OCI-LY1 (cell line): ENCODE data around the gene CUBN.

Experiments used
- H2AFZ ChIP-seq: fragments of 200-600 bp; sonication (generic), shearing (Covaris generic); 2 replicates; pipeline ENCODE4 v1.6.0; 2014; ENCODE audit warnings: antibody characterized with exemption, mild to moderate bottlenecking, low read length
- H3F3A ChIP-seq: fragments of 200-600 bp; sonication (generic), shearing (Covaris generic); 2 replicates; pipeline ENCODE4 v1.6.0; 2014; ENCODE audit warnings: mild to moderate bottlenecking, antibody characterized with exemption, low read length, moderate library complexity; ENCODE audit not compliant: insufficient read depth
- H3K27ac ChIP-seq: fragments of 200-600 bp; sonication (generic); 2 replicates; pipeline ENCODE4 v1.5.1; 2014; ENCODE audit warnings: low read length, mixed run types, mild to moderate bottlenecking, low read depth; ENCODE audit not compliant: poor library complexity, severe bottlenecking
- H3K27me3 ChIP-seq: fragments of 200-600 bp; sonication (generic); 2 replicates; pipeline ENCODE4 v1.6.0; 2014; ENCODE audit warnings: antibody characterized with exemption, mild to moderate bottlenecking, low read length, moderate library complexity; ENCODE audit not compliant: insufficient read depth
- H3K36me3 ChIP-seq: fragments of 200-600 bp; sonication (generic); 2 replicates; pipeline ENCODE4 v1.6.1; 2014; ENCODE audit warnings: mild to moderate bottlenecking, antibody characterized with exemption, low read length, moderate library complexity, mixed read lengths; ENCODE audit not compliant: insufficient read depth
- H3K4me1 ChIP-seq: fragments of 200-600 bp; sonication (generic); 2 replicates; pipeline ENCODE4 v1.5.1; 2014; ENCODE audit warnings: mild to moderate bottlenecking, low read length, moderate library complexity; ENCODE audit not compliant: insufficient read depth, severe bottlenecking
- H3K4me2 ChIP-seq: fragments of 200-600 bp; sonication (generic), shearing (Covaris generic); 2 replicates; pipeline ENCODE4 v1.6.1; 2014; ENCODE audit warnings: low read length
- H3K4me3 ChIP-seq: fragments of 200-600 bp; sonication (generic); 2 replicates; pipeline ENCODE4 v1.5.1; 2014; ENCODE audit warnings: low read length, low read depth, mild to moderate bottlenecking, mixed read lengths; ENCODE audit not compliant: poor library complexity, severe bottlenecking
- H3K79me2 ChIP-seq: fragments of 200-600 bp; shearing (Covaris generic); 2 replicates; pipeline ENCODE4 v1.6.1; 2016; ENCODE audit warnings: mixed run types, low read length, mixed read lengths; ENCODE audit not compliant: insufficient read depth
- H3K9ac ChIP-seq: fragments of 200-600 bp; sonication (generic), shearing (Covaris generic); 2 replicates; pipeline ENCODE4 v1.6.1; 2014; ENCODE audit warnings: mild to moderate bottlenecking, low read length, mixed read lengths
- H3K9me2 ChIP-seq: fragments of 200-600 bp; sonication (generic), shearing (Covaris generic); 2 replicates; pipeline ENCODE4 v1.6.1; 2014; ENCODE audit warnings: low read depth, mild to moderate bottlenecking, low read length, mixed read lengths
- H3K9me3 ChIP-seq: fragments of 200-600 bp; shearing (Covaris generic); 2 replicates; pipeline ENCODE4 v1.6.1; 2014; ENCODE audit warnings: low read length, mixed read lengths
- H4K20me1 ChIP-seq: fragments of 200-600 bp; sonication (generic), shearing (Covaris generic); 2 replicates; pipeline ENCODE4 v1.6.0; 2016; ENCODE audit warnings: mild to moderate bottlenecking, low read length; ENCODE audit not compliant: insufficient read depth
- EZH2 ChIP-seq: fragments of 200-600 bp; sonication (generic), shearing (Covaris generic); IDR thresholded peaks from 2 replicates; pipeline ENCODE4 v1.8.0; 2017; ENCODE audit warnings: borderline replicate concordance, mixed run types, mild to moderate bottlenecking, antibody characterized with exemption, low read length, moderate library complexity, mixed read lengths
- TF ChIP-seq, protein P1 (sequence below): fragments of 200-600 bp; sonication (generic), shearing (Covaris generic); IDR thresholded peaks from 2 replicates; pipeline ENCODE4 v1.5.1; 2017; ENCODE audit warnings: mild to moderate bottlenecking, antibody characterized with exemption, low read length, moderate library complexity, mixed read lengths

The CUBN gene

GRCh38 chr10:17001297-17001744 lies 128.3 kb downstream of the CUBN start:
- Histone ChIP-seq H3K27ac (no peak overlapping the region), H2AFZ (no peak overlapping the region), H3K9ac (no peak overlapping the region), H3K79me2 (no peaks in the 10 kb centered on the region), H3K36me3 (no peaks in the 10 kb centered on the region), H3K9me2 (no peaks in the 10 kb centered on the region), H3K4me2 (no peak overlapping the region), H3K4me3 (no peak overlapping the region), H3K9me3 (no peaks in the 10 kb centered on the region), H3K27me3 (no peaks in the 10 kb centered on the region), H4K20me1 (no peaks in the 10 kb centered on the region), H3F3A (no peaks in the 10 kb centered on the region), H3K4me1 (no peaks in the 10 kb centered on the region)
- TF ChIP-seq, protein P1, sequence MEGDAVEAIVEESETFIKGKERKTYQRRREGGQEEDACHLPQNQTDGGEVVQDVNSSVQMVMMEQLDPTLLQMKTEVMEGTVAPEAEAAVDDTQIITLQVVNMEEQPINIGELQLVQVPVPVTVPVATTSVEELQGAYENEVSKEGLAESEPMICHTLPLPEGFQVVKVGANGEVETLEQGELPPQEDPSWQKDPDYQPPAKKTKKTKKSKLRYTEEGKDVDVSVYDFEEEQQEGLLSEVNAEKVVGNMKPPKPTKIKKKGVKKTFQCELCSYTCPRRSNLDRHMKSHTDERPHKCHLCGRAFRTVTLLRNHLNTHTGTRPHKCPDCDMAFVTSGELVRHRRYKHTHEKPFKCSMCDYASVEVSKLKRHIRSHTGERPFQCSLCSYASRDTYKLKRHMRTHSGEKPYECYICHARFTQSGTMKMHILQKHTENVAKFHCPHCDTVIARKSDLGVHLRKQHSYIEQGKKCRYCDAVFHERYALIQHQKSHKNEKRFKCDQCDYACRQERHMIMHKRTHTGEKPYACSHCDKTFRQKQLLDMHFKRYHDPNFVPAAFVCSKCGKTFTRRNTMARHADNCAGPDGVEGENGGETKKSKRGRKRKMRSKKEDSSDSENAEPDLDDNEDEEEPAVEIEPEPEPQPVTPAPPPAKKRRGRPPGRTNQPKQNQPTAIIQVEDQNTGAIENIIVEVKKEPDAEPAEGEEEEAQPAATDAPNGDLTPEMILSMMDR: no peak
- no peak for TF ChIP-seq EZH2

GRCh38 chr10:16999665-17000451 lies 129.8 kb downstream of the CUBN start:
- Histone ChIP-seq H3K36me3 (no peaks in the 10 kb centered on the region), H3K4me3 (no peak overlapping the region), H3K4me1 (no peaks in the 10 kb centered on the region), H2AFZ (no peak overlapping the region), H3K9me2 (no peaks in the 10 kb centered on the region), H3K27ac (no peak overlapping the region), H3K9me3 (no peaks in the 10 kb centered on the region), H3K79me2 (no peaks in the 10 kb centered on the region), H3K4me2 (no peak overlapping the region), H3K27me3 (no peaks in the 10 kb centered on the region), H3F3A (no peaks in the 10 kb centered on the region), H4K20me1 (no peaks in the 10 kb centered on the region), H3K9ac (no peak overlapping the region)
- no peak for TF ChIP-seq EZH2
- TF ChIP-seq, protein P1: no peak

DNA sequence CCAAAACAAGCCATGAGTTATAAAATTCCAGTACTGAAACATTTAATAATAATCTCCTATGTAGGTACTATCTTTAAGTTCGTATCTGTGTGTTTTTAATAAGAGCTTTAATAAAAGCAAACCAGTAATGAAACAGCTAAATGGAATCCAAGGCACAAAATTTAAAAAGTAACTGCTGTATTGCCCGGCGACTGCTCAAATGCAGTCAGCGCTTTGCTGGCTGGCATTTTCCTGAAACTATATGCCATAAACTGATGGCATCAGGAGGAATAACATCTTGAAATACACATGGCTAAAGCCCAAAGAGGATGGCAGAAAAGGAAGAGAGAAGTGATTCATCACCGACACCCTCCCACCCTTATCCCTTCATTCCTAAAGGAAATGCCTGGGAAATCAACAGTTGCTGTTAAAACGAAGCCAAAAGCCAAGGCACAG lies 133.1 kb downstream of the CUBN start:
- H2AFZ ChIP-seq: no peak overlapping the region
- no peak overlapping the region for H3K9ac ChIP-seq
- no peaks in the 10 kb centered on the region for H3K79me2 ChIP-seq
- H4K20me1 ChIP-seq: no peaks in the 10 kb centered on the region
- no peaks in the 10 kb centered on the region for H3K9me2 ChIP-seq
- TF ChIP-seq, protein P1: no peak
- TF ChIP-seq EZH2: no peak
- no peaks in the 10 kb centered on the region for H3K4me1 ChIP-seq
- no peak overlapping the region for H3K27ac ChIP-seq
- H3K9me3 ChIP-seq: no peaks in the 10 kb centered on the region
- H3F3A ChIP-seq: no peaks in the 10 kb centered on the region
- no peaks in the 10 kb centered on the region for H3K36me3 ChIP-seq
- no peak overlapping the region for H3K4me3 ChIP-seq
- H3K27me3 ChIP-seq: no peaks in the 10 kb centered on the region
- H3K4me2 ChIP-seq: no peak overlapping the region
